CD8-positive, alpha-beta memory T cell (primary cell): ENCODE data around the gene LCLAT1. TPM values are rescaled to one million over a fixed set of nuclear protein-coding genes. Genes with fewer than 3 reads are reported as not detected.
"Not testable (repeated sequence)": the region's sequence is repeated elsewhere in the genome, so short reads cannot be mapped to it uniquely, and the experiment has no call there.

Source experiments
- CTCF ChIA-PET: fragments of 350-600 bp; sonication (Branson Sonifier 250); formaldehyde crosslinking; loops from one replicate; lab custom pipeline; 2021; ENCODE audit warnings: antibody characterized with exemption; lab: Charles Lee
- POLR2A ChIA-PET: fragments of 350-600 bp; sonication (Branson Sonifier 250); formaldehyde crosslinking; loops from one replicate; lab custom pipeline; 2021; ENCODE audit warnings: antibody characterized with exemption; lab: Charles Lee
- DNase-seq, 5 donors: peaks; one replicate each; pipeline versions ENCODE4 v3.0.0 to v3.0.0-alpha.2; 2020 to 2022; ENCODE audit warnings: mixed read lengths in 1 of 5
- H3K27ac ChIP-seq: one replicate; pipeline ENCODE4 v1.7.0; 2013; ENCODE audit warnings: low read depth, mild to moderate bottlenecking, low read length, moderate library complexity
- H3K27me3 ChIP-seq: 2 replicates; pipeline ENCODE4 v1.7.0; 2013; ENCODE audit warnings: low read length, mild to moderate bottlenecking; ENCODE audit not compliant: insufficient read depth, poor library complexity, severe bottlenecking
- H3K36me3 ChIP-seq: 2 replicates; pipeline ENCODE4 v1.7.0; 2013; ENCODE audit warnings: mild to moderate bottlenecking, low read length, moderate library complexity; ENCODE audit not compliant: insufficient read depth
- H3K4me1 ChIP-seq: 2 replicates; pipeline ENCODE4 v1.7.0; 2013; ENCODE audit warnings: mild to moderate bottlenecking, low read length, moderate library complexity; ENCODE audit not compliant: insufficient read depth
- H3K4me3 ChIP-seq: 2 replicates; pipeline ENCODE4 v1.7.0; 2013; ENCODE audit warnings: mild to moderate bottlenecking, low read length
- H3K9me3 ChIP-seq: 2 replicates; pipeline ENCODE4 v1.7.0; 2013; ENCODE audit warnings: mild to moderate bottlenecking, low read length
- H3K27ac Mint-ChIP-seq, 8 donors: one replicate each; pipeline ENCODE4 v1.8.0; 2020 to 2021; ENCODE audit warnings: mixed read lengths in 8 of 8, mild to moderate bottlenecking in 6 of 8, inconsistent platforms in 3 of 8, moderate library complexity in 3 of 8
- H3K27me3 Mint-ChIP-seq, 2 donors: one replicate each; pipeline ENCODE4 v1.8.0; 2020 to 2021; ENCODE audit warnings: mixed read lengths in 2 of 2, mild to moderate bottlenecking in 1 of 2, moderate library complexity in 1 of 2
- H3K36me3 Mint-ChIP-seq, 3 donors: one replicate each; pipeline ENCODE4 v1.8.0; 2020 to 2021; ENCODE audit warnings: mixed read lengths in 3 of 3, inconsistent platforms in 1 of 3, mild to moderate bottlenecking in 1 of 3
- H3K4me1 Mint-ChIP-seq, 3 donors: one replicate each; pipeline ENCODE4 v1.8.0; 2020 to 2021; ENCODE audit warnings: mixed read lengths in 3 of 3, inconsistent platforms in 1 of 3, mild to moderate bottlenecking in 1 of 3
- H3K4me3 Mint-ChIP-seq, 7 donors: one replicate each; pipeline ENCODE4 v1.8.0; 2020 to 2021; ENCODE audit warnings: mixed read lengths in 7 of 7, mild to moderate bottlenecking in 6 of 7, moderate library complexity in 4 of 7, inconsistent platforms in 2 of 7
- H3K9me3 Mint-ChIP-seq, 5 donors: one replicate each; pipeline ENCODE4 v1.8.0; 2020 to 2022; ENCODE audit warnings: mixed read lengths in 5 of 5, mild to moderate bottlenecking in 3 of 5, moderate library complexity in 2 of 5, inconsistent platforms in 1 of 5
- polyA plus RNA-seq: library from polyadenylated mRNA; unstranded; fragments of 300-500 nt; fragmentation: Illumina TruSeq; gene quantifications from one replicate; pipeline ENCODE4 v1.2.3, GENCODE V29; 2021
- total RNA-seq, 2 experiments: library from RNA; stranded (reverse); gene quantifications; one replicate each; pipeline ENCODE4 v1.2.3, GENCODE V29; 2021

LCLAT1 gene
- total and polyA plus RNA-seq, 3 experiments from 2014 or later, result 18.0 to 31.0 (median 29.9) TPM

DNA sequence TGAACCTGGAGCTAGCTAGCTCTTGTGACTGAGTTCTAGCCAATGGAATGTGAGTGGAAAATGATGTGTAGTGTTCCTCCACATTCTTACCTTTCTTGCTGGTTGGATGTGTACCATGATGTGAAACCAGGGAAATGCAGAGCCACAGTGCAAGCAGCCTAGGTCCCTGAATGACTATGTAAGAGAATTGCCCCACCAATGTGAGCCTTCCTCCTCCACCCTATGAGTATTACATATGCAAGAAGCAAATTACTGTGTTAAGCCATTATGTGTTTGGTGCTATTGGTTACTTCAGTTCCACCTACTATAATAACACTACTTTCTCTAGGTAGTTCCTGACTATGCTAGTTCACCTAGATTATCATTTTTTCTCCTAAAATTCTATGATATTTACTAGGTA is 39.6 kb downstream of the LCLAT1 start:
- ChIA-PET POLR2A (no interaction called here), CTCF (no interaction called here)
- Histone ChIP-seq H3K36me3 (no peaks in the 10 kb centered on the region), H3K9me3 (no peaks in the 10 kb centered on the region), H3K27ac (no peak overlapping the region), H3K4me3 (no peak overlapping the region), H3K4me1 (peaks cover 12% of the 10 kb centered on the region), H3K27me3 (no peaks in the 10 kb centered on the region)
- Mint-ChIP-seq H3K36me3 (peaks cover 0 to 5% (median 3%) of the 10 kb centered on the region in 3 donors), H3K27me3 (no peaks in the 10 kb centered on the region), H3K4me3 (no peak overlapping the region), H3K4me1 (peaks cover 24 to 45% (median 33%) of the 10 kb centered on the region in 3 donors), H3K27ac (no peak overlapping the region), H3K9me3 (no peaks in the 10 kb centered on the region)
- no peak for DNase-seq

DNA sequence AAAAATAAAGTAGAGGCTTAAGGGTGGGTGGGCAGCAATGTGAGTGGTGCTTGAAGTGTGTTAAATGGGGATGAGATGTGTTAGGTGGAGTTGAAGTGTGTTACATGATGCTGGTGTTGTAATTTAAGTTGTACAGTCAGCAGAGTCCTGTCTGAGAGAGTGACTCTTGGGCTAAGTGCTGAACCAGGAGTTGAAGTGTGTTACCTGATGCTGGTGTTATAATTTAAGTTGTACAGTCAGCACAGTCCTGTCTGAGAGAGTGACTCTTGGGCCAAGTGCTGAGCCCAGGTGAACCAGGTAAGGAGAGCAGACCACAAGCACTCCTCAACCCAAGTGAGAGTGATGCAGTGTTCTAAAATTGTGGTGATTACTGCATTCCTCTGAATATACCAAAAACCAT is 40.6 kb downstream of the LCLAT1 start:
- POLR2A ChIA-PET, result no interaction called here
- H3K27me3 Mint-ChIP-seq, result no peaks in the 10 kb centered on the region
- H3K4me3 Mint-ChIP-seq, result no peak overlapping the region
- peak overlapping the region in 3 of 8 donors; percentile 52 to 59 (median 59) for H3K27ac Mint-ChIP-seq
- peaks cover 28 to 48% (median 37%) of the 10 kb centered on the region in 3 donors for H3K4me1 Mint-ChIP-seq
- CTCF ChIA-PET, result no interaction called here
- Histone ChIP-seq H3K27me3 (no peaks in the 10 kb centered on the region), H3K27ac (no peak overlapping the region), H3K4me3 (no peak overlapping the region), H3K36me3 (no peaks in the 10 kb centered on the region), H3K4me1 (peaks cover 12% of the 10 kb centered on the region), H3K9me3 (no peaks in the 10 kb centered on the region)
- DNase-seq, result no peak
- no peaks in the 10 kb centered on the region for H3K9me3 Mint-ChIP-seq
- peaks cover 0 to 5% (median 3%) of the 10 kb centered on the region in 3 donors for H3K36me3 Mint-ChIP-seq

DNA sequence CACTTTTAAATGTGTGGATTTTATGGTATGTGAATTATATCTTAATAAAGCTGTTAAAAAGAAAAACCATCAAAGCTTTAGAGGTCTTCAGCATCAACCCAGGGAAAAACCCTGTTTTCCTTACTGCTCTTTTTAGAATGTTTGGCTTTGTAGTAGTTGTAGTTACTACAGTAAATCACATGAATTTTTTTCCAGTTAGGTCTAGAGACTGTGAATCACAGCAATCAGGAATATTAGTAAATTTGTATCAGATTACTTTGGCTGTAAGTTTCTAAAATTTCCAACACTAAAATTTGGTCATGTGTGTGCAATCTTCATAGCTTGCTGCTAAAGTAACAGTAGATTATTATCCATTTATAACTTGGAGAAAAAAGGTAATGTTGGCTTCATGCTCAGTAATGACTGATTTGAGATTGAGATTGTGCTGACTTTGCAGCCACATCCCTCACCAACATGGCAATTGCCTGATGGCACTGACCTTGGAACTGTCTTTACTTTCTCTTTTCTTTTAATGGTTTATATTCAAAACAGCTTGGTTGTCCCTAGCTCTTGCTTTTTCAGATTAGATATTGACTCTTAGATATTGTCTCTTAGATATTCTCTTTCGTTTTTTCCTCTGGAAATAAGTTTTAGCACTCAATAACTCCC is 41.1 kb downstream of the LCLAT1 start:
- H3K36me3 Mint-ChIP-seq, result peaks cover 0 to 5% (median 3%) of the 10 kb centered on the region in 3 donors
- no peaks in the 10 kb centered on the region for H3K9me3 Mint-ChIP-seq
- H3K4me1 ChIP-seq, result peaks cover 12% of the 10 kb centered on the region
- H3K4me3 ChIP-seq, result no peak overlapping the region
- POLR2A ChIA-PET, result no interaction called here
- H3K27ac Mint-ChIP-seq, result peak overlapping the region in 2 of 8 donors; percentile 1 to 40
- H3K27me3 Mint-ChIP-seq, result no peaks in the 10 kb centered on the region
- H3K4me3 Mint-ChIP-seq, result no peak overlapping the region
- H3K4me1 Mint-ChIP-seq, result peaks cover 28 to 45% (median 41%) of the 10 kb centered on the region in 3 donors
- CTCF ChIA-PET, result no interaction called here
- H3K36me3 ChIP-seq, result no peaks in the 10 kb centered on the region
- no peak overlapping the region for H3K27ac ChIP-seq
- H3K27me3 ChIP-seq, result no peaks in the 10 kb centered on the region
- no peak for DNase-seq
- no peaks in the 10 kb centered on the region for H3K9me3 ChIP-seq

DNA sequence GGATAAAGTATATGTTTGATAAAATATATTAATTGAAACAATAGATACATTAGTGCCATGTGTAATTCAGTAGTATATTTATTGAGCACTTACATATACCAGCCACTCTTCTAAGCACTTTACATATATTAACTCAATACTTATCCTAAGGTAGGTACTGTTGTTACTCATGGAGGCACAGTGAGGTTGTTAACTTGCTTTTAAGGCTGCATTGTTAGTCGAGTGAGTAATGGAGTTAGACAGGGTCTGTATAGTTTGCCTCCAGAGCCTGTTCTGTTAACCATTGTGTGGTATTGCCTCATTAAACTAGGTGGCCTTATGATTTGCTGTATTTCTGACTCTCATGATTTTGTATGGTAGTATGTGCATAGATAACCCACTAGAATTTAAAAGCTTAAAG is 44.2 kb downstream of the LCLAT1 start:
- no peaks in the 10 kb centered on the region for H3K27me3 ChIP-seq
- H3K27me3 Mint-ChIP-seq, result no peaks in the 10 kb centered on the region
- no peaks in the 10 kb centered on the region for H3K9me3 Mint-ChIP-seq
- no peak overlapping the region for H3K4me3 Mint-ChIP-seq
- no peak overlapping the region for H3K4me3 ChIP-seq
- CTCF ChIA-PET, result interaction anchor here (0.8 kb wide), 1 partner anchor 11 kb away, joined by 3 read pairs; no protein-coding TSS in a partner anchor
- POLR2A ChIA-PET, result no interaction called here
- peaks cover 12% of the 10 kb centered on the region for H3K4me1 ChIP-seq
- no peak overlapping the region for H3K27ac ChIP-seq
- peaks cover 3 to 9% (median 5%) of the 10 kb centered on the region in 3 donors for H3K36me3 Mint-ChIP-seq
- H3K36me3 ChIP-seq, result no peaks in the 10 kb centered on the region
- H3K27ac Mint-ChIP-seq, result no peak overlapping the region
- peaks cover 31 to 39% (median 35%) of the 10 kb centered on the region in 3 donors for H3K4me1 Mint-ChIP-seq
- H3K9me3 ChIP-seq, result no peaks in the 10 kb centered on the region
- DNase-seq, result no peak

- H3K9me3 ChIP-seq, result no peaks in the 10 kb centered on the region
- no peaks in the 10 kb centered on the region for H3K36me3 ChIP-seq
- no peak overlapping the region for H3K4me3 ChIP-seq
- ChIA-PET CTCF (interaction anchor here (0.8 kb wide), 1 partner anchor 10 kb away, joined by 3 read pairs; no protein-coding TSS in a partner anchor), POLR2A (interaction anchor here (0.7 kb wide), 1 partner anchor 1615 kb away, joined by 5 read pairs; no protein-coding TSS in a partner anchor)
- H3K9me3 Mint-ChIP-seq, result no peaks in the 10 kb centered on the region
- H3K4me3 Mint-ChIP-seq, result no peak overlapping the region
- H3K4me1 ChIP-seq, result peaks cover 12% of the 10 kb centered on the region
- peaks cover 32 to 41% (median 34%) of the 10 kb centered on the region in 3 donors for H3K4me1 Mint-ChIP-seq
- no peaks in the 10 kb centered on the region for H3K27me3 ChIP-seq
- no peaks in the 10 kb centered on the region for H3K27me3 Mint-ChIP-seq
- no peak overlapping the region for H3K27ac ChIP-seq
- H3K27ac Mint-ChIP-seq, result peak overlapping the region in 1 of 8 donors; percentile 9
- peaks cover 4 to 11% (median 5%) of the 10 kb centered on the region in 3 donors for H3K36me3 Mint-ChIP-seq
- DNase-seq, result no peak
Measured at GRCh38 chr2:30492185-30492584, 45.1 kb downstream of the LCLAT1 start.

DNA sequence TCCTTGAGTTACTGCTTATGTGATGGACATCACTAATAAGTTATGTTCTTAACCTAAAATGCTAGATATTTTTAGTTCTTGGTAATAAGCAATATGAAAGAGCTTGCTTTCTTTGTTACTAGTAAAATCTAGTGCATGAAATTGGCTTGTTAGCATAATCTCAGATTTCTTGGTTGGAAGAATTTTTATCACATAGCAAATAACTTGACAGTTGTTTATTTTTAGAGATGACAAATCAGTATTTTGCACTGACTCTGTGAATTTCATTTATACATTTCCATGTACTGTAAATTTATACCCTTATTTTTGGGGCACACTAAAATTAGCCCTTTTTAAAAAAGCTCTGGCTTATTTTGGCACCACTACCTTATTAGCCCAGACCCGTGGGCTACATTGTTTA is 45.6 kb downstream of the LCLAT1 start:
- no peaks in the 10 kb centered on the region for H3K9me3 ChIP-seq
- H3K27me3 Mint-ChIP-seq, result no peaks in the 10 kb centered on the region
- peaks cover 27 to 36% (median 31%) of the 10 kb centered on the region in 3 donors for H3K4me1 Mint-ChIP-seq
- no peak overlapping the region for H3K4me3 ChIP-seq
- no peak for DNase-seq
- no peak overlapping the region for H3K27ac ChIP-seq
- H3K9me3 Mint-ChIP-seq, result peaks cover 0 to 2% (median 0%) of the 10 kb centered on the region in 5 donors
- peaks cover 11% of the 10 kb centered on the region for H3K4me1 ChIP-seq
- H3K27me3 ChIP-seq, result no peaks in the 10 kb centered on the region
- H3K4me3 Mint-ChIP-seq, result no peak overlapping the region
- H3K27ac Mint-ChIP-seq, result peak overlapping the region in 2 of 8 donors; percentile 23 to 43
- ChIA-PET POLR2A (interaction anchor here (0.7 kb wide), 1 partner anchor 1616 kb away, joined by 5 read pairs; no protein-coding TSS in a partner anchor), CTCF (no interaction called here)
- H3K36me3 ChIP-seq, result no peaks in the 10 kb centered on the region
- peaks cover 7 to 12% (median 8%) of the 10 kb centered on the region in 3 donors for H3K36me3 Mint-ChIP-seq

- DNase-seq, result no peak
- Mint-ChIP-seq H3K4me1 (peaks cover 21 to 28% (median 25%) of the 10 kb centered on the region in 3 donors), H3K4me3 (no peak overlapping the region), H3K9me3 (peaks cover 0 to 10% (median 1%) of the 10 kb centered on the region in 5 donors), H3K27me3 (no peaks in the 10 kb centered on the region), H3K27ac (no peak overlapping the region), H3K36me3 (peaks cover 14 to 17% (median 14%) of the 10 kb centered on the region in 3 donors)
- ChIA-PET CTCF (no interaction called here), POLR2A (no interaction called here)
- no peaks in the 10 kb centered on the region for H3K36me3 ChIP-seq
- no peak overlapping the region for H3K4me3 ChIP-seq
- peaks cover 7% of the 10 kb centered on the region for H3K9me3 ChIP-seq
- peaks cover 3% of the 10 kb centered on the region for H3K4me1 ChIP-seq
- H3K27me3 ChIP-seq, result no peaks in the 10 kb centered on the region
- H3K27ac ChIP-seq, result no peak overlapping the region
Measured at GRCh38 chr2:30493440-30493839, 46.4 kb downstream of the LCLAT1 start.

GRCh38 chr2:30495896-30496295 is 48.9 kb downstream of the LCLAT1 start:
- Mint-ChIP-seq H3K4me1 (peaks cover 14 to 19% (median 15%) of the 10 kb centered on the region in 3 donors), H3K9me3 (peaks cover 7 to 21% (median 15%) of the 10 kb centered on the region in 5 donors), H3K27ac (peak overlapping the region in 1 of 8 donors; percentile 7), H3K36me3 (peaks cover 20 to 24% (median 24%) of the 10 kb centered on the region in 3 donors)
- H3K27ac ChIP-seq, H3K36me3 ChIP-seq, H3K4me3 ChIP-seq, H3K9me3 ChIP-seq, H3K4me3 Mint-ChIP-seq, H3K27me3 Mint-ChIP-seq, H3K27me3 ChIP-seq, H3K4me1 ChIP-seq, DNase-seq, POLR2A ChIA-PET, CTCF ChIA-PET: not testable (repeated sequence)
